GM21390 (cell line): ENCODE data around the gene MROH9.
"Not testable (repeated sequence)": the region's sequence is repeated elsewhere in the genome, so short reads cannot be mapped to it uniquely, and the experiment has no call there.

ENCODE experiments used
- ATAC-seq: cut with Tn5 transposase; IDR thresholded peaks from one replicate; pipeline ENCODE4 v1.9.1; 2021; ENCODE audit not compliant: unreplicated experiment

Gene MROH9, protein sequence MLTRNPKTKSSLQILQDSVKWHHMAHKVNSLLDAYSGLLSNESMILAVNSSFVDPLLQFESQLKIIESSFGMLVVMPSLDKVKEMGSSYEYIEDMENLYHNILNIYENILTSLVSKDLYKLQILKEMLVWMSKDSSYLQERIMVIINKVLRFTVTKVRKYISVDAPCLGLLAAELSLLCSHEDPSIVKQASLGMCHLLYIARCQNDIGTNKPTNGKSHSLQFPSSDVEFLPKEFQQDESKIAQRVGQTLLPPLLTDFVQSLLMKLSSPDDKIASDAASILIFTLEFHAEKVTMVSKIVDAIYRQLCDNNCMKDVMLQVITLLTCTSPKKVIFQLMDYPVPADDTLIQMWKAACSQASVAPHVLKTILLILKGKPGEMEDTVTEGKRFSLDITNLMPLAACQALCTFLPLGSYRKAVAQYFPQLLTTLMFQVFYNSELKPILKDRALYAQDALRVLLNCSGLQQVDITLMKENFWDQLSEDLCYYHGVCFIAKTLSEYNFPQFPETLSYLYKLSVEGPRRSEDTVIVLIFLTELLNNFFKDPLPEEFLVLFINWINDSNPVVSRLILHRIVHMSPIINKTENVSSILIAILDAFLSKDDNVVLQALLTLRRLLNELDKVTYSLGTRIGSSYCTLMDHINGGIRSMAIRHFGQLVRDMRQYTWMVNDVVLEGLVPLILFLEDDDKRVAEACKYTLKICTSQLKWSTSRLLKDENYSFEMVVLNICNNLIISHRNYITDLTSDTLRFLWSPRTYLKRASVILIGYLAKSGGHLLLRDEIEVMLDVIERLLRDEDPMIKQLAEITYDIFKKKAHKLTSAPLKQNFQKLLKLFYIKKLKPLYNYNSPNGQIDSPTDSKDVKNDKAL

DNA sequence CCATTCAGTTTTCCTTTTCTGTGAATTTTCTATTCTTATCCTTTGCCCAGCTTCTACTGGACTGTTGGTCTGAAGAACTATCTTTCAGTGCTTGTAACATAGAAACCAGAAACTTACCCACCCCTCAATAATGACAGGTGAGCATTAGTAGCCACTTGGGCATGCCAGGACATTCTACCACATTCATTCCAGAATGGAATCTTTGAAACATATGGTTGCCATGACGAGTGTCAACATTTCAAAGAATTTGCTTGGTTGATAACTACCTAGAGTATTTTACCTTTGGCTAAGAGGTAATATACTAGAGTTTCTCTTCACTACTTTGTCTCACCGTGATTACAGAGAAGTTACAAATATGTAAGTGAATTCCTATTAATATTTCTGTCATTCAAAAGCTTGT, at the start of gene MROH9:
Gene MROH9 (plus strand): TSS at position 304 of the 400 bp plus-strand sequence. CDS start 10,023 bp downstream, outside the sequence.
- no peak for ATAC-seq

DNA sequence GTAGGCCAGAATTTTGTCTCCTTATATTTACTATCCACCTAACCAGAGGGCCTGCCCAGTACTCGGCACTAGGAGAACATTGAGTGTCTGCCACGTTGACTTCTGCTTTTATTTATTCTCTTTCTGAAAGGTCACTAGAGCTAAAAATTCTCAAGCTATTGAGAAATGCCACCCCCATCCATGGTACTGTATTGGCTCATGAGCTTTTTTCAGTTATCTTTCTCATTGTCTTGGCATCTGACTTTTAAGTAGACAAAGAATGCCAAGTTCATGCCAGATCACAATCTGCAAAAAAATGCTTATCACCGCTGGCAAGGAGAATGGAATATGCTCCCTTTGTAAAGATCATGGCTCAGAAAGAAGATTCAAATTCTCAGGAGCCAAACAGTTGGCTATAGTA, 49.8 kb upstream of the MROH9 start:
- ATAC-seq, result no peak

DNA sequence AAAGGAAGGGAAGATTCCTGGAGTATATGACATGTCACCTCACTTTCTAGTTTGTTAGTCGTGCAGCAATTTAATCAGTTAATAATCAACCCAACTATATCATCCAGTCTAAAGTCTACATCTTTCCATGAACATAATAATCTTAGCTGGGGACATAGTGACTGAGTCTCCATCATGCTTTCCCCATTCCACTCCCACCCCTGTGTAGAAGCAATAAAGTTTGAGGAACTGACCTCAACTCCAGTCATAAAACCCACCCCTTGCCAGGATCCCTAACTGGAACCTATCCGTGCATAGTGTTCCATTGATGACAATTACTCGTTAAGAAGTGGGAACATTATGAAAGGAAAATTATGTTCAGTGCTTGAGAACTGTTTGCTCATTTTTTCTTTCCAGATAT, 48.9 kb upstream of the MROH9 start:
- no peak for ATAC-seq

DNA sequence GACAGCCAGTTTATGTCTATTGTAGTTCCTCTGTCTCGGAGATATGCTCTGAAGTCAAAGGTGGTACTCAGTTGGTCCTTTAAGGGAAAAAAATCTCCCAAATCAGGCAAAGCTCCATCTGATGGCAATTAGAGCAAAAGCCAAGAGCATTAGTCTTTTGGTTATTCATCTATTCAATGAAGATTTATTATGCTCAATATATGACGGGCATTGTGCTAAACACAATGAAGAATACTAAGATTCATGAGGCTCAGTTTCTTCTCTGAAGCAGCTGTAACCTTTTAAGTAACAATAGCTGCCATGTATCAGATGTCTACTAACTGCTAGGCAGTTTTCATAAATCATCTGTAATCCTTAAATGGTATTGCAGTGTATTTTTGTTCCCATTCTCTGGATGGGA, 47.6 kb upstream of the MROH9 start:
- ATAC-seq, result no peak

DNA sequence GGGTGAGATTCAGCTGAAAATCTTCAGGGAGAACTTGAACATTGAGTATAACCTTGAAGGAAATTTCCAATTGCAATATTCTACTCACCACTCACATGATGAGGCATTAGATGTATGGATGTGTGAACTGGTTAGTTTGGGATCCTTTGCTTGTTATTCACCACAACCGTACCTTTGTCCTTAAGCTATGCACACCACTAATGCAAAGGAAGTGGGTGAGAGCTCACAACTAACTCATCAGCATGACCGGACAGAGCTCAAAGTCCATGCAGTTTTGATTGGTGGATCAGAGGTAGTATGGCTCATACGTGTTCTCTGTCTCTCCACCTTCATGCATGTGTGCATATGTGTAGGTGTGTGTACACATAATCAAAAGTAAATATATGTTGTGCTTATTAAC, 43.5 kb upstream of the MROH9 start:
- no peak for ATAC-seq

DNA sequence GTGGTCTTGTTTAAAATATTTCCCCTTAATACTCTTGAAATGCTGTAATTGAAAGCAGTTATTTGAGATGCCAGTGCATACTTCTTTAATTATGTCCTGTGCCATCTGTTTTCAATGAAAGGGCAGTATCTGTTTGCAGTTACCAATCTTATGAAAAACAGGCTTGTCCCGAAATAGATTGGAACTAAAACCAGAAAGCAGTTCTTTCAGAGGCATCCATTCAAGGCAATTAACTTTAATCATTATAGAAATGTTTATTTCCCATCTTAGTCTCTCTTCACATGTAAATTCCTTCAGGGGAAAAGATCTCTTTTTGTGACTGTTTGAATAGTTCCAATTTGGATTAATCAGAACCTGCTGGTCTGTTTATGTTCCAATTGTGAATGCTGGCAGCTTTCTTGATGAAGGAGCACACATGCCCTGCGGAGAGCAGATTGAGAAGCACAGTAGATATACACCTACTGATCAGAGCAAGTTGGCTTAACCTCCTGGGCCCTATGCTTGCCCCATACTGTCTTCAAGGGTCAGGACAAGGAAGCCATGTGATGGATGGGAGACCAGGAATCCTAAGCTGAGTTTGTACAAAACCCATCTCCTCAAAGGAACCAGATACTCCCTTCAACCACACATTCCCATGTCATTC, 41.6 kb upstream of the MROH9 start:
- ATAC-seq, result no peak

DNA sequence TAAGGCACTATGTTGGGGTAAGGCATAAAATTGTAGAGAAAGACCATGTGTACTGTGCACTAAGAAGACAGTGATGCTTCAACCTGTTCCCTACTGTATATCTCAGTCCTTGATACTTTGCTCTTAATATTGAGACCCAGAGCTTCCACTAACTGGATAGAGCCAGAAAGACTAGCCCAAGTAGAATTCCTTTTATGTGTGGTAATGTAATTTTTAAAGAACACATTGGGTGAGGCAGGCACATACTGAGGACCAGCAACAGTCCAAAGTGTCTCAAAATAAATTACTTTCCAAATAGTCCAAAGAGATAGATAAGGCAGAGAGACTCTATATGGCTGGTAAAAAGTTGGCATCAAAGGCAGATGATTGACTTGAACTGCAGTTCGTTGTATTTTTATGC, 31.4 kb upstream of the MROH9 start:
- ATAC-seq, result no peak

DNA sequence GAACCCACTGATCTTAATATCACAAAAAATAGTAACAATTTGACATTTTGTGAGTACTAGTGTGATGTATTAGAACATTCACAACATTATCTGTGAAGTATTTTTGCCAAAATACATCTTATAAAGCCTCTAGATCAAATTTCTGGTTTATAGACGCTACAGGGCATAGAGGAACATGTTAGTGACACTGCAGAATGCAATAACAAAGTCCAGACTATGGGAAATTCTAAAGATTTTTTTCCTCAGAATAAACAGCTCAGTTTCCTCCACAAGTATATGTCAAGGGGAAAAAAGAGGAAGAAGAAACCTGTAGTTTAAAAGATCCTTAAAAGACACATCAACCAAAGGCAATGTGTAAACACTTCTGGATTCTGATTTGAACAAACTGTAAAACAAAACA, 26.4 kb upstream of the MROH9 start:
- ATAC-seq, result no peak

DNA sequence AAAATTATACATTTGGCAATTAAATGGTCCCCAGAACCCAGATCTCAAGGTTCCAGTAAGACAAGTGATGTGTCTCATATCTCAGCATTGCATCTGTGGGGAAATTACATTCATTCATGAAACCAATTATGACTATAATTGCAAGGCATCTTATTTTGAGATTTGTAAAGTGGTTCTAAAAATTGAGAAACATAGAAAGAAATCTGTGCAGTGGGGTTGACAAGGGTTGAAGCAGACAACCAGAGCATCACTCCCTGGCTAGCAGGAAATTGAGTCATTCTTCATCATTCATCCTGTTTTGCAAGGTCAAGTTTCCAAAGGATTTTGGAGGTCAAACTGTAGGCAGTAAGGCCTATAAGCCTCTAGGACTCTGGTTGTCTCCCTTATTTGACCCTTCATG, 25.1 kb upstream of the MROH9 start:
- ATAC-seq, result no peak

DNA sequence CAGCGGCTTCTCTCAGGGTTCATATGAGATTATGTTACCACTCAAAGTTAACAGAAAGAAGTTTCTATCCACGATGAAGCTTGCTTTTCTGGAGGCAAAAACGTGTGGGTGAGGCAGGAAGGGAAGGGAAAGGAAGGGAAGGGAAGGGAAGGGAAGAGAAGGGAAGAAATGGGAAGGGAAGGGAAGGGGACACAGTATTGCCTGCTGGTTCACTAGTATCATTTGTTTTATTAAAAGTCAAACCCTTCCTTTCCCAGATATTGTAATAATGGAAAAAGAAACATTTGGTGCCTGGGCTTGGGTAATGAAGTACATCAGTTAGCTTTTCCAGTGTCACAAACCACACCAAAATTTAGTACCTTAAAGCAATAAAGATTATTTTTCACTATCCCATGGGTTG, 18.0 kb upstream of the MROH9 start:
- ATAC-seq, result no peak

DNA sequence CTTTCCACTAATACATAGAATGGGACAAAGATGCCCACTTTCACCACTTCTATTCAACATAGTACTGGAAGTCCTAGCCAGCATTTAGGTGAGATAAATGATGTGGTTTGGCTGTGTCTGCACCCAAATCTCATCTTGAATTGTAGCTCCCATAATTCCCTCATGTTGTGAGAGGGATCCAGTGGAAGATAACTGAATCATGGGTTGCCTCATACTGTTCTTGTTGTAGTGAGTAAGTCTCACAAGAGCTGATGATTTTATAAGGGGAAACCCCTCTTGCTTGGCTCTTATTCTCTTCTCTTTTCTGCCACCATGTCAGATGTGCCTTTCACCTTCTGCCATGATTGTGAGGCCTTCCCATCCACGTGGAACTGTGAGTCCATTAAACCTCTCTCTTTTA, 10.7 kb upstream of the MROH9 start:
- ATAC-seq, result not testable (repeated sequence)

DNA sequence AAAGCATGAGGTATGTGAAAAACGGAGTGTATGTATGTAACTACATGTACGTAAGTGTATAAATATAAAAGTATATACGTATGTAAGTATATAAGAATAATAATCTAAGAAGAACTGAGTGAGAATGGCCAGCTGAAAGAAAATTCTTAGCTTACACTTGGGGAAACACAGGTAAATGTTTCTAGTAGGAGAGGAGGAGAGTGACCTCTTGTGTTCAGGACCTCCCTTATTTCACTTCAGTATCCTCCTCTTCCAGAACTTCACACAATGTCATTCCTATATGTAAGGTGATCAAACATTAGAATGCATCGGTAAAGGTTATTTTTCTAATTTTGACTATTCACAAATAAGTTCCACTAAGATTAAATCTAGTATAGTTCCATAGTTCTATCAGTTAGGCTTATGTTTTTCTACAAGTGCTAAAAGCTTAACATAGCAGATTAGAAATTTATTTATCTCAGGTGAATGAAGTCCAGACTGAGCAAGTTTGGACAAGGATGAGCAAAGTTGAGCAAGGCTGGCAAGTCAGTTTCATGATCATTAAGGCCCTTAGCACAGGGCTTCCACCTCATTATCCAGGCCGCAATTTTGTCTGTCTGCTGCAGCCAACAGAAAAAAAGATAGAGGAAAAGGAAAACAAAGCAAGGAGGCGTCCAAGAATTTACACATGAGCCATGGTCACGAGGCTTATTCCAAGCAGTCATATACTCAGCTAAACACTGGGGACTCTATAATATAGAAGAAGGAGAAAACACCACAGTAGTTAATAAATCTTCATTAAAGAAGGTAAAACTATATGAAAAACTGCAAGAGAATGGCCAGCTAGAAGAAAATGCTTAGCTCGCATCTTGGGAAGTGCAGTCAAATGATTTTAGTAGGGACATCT, 7.1 kb upstream of the MROH9 start:
- no peak for ATAC-seq

DNA sequence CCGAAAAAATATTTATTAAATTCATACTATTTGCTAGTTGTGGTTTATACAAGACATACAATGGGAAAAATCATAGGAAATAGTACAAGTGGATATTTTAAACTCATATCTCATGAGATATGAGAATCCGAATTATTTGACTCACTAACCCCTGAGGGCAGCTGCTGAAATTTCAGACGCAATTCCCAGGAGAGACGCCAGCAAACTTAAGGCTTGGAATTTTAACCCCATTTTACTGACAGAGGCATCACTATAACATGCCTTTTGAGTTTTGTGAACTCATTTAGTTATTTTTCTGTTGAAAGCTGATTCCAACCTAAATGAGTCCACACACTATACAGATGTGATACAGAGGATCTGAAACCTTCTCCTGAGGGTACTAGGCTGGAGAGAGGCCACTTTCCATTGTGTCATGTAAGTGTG, 5.9 kb upstream of the MROH9 start:
- ATAC-seq, result no peak

DNA sequence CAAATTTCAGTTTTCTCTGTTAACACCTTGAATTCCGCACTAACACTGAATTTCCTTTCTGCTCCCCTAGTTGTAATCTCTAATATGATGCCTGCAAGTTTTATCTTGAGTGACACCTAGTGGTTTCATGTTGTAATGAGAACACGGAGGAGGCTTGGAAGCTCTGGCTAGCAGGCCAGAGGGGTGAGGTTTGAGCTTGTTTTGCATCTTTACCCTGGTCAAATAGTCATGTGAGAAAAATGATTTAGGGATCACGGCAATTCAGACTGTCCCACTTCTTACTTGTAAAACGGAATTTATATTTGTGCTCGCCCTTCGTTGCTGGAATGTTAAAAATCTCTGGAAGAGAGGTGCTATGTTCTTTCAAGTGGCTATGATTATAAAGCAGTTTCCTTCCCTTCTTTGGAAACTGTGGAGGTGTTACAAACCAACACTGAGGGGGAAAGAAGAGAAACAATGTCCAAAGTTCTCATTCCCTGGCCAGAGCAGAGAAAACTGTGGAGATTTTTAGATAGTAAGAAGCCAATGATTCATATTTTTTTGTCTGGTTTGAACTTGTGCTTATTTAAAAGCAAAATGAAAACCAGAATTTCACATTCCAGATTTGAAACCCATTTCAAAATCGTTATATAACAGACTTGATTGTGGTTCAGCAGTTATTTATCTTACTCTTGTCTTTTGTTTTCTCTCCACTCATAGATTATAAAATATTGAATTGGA, 5.3 kb upstream of the MROH9 start:
- peak; percentile 92 for ATAC-seq

DNA sequence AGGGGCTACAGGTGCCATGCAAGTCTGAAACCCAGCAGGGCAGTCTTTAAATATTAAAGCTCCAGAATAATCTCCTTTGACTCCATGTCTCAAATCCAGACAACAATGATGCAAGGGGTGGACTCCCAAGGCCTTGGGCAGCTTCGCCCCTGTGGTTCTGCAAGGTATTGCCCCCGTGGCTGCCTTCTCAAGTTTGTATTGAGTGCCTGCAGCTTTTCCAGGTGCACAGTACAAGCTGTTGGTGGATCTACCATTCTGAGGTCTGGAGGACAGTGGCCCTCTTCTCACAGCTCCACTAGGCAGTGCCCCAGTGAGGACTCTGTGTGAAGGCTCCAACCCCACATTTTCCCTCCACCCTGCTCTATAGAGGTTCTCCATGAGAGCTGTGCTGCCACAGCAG, 3.7 kb upstream of the MROH9 start:
- no peak for ATAC-seq

DNA sequence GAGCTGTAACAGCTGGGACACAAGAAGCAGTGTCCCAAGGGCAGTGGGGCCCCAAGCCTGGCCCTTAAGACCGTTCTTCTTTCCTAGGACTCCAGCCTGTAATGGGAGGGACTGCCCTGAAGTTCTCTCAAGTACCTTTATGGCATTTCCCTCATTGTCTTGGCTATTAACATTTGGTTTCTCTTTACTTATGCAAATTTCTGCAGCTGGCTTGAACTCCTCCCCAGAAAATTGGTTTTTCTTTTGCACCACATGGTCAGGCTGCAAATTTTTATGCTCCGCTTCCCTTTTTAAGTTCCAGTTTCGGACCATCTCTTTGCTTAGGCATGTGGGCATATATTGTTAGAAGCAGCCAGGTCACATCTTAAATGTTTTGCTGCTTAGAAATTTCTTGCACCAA, 3.1 kb upstream of the MROH9 start:
- no peak for ATAC-seq

DNA sequence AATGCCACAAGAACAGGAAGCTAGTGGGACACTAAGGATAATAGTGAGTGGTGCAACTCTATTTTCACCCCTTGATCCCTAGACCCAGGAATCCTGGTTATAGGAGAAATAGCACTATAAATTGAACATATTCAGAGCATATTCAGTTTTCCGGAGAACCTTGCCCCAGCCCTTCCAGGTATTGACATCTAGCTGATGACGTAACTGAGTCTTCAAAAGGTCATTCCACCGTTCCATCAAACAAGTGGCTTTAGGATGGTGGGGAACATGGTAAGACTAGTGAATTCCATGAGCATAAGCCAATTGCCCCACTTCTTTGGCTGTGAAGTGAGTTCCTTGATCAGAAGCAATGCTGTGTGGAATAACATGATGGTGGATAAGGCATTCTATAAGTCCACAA, 2.9 kb downstream of the MROH9 start:
- no peak for ATAC-seq

DNA sequence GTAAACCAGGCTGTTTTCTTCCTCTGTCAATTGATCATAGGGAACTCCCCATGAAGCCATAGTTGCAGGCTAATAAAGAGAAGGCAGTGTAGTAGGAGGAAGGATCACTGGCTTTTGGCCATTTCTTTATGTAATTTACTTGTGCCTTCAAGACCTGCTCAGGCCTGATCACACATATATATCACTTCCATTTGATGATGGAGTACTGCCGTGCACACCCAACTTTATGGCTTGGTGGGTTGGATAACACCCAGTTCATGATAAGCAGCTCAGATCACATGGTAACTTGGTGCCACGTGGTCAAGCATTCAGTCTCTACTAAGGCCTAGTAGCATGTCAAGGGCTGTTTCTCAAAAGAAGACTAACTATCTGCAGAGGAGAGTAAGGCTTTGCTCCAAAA, 4.1 kb downstream of the MROH9 start:
- ATAC-seq, result no peak

DNA sequence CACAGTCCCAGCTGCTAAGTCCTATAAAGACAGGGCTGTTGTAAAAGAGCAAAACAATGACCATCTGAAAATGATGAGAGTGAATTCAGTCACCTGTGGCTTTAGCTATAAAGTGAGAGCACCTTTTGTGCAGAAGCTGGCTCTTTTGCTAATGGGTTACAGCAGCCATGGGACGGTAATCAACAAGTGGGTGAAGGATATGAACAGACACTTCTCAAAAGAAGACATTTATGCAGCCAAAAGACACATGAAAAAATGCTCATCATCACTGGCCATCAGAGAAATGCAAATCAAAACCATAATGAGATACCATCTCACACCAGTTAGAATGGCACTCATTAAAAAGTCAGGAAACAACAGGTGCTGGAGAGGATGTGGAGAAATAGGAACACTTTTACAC, 16.4 kb downstream of the MROH9 start:
- not testable (repeated sequence) for ATAC-seq

DNA sequence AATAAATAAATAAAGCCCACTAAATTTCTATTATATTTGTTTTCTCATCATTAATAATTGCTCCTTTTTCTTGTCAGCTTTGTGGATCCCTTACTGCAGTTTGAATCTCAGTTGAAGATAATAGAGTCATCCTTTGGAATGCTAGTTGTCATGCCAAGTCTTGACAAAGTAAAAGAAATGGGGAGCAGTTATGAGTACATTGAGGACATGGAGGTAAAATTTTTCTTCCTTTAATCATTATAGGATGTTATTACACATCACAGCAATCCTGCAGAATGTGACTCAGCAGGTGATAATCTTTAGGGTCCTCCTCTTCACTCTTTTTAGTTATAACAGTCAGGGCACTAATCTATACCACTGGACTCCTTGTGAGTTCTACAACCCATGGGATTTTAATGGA, 24.1 kb downstream of the MROH9 start:
- ATAC-seq, result no peak
